Measurements from ENCODE around the gene ACVR2A. TPM values are rescaled to one million over a fixed set of nuclear protein-coding genes. Genes with fewer than 3 reads are reported as not detected.

The ACVR2A gene
- polyA plus RNA-seq, 1 donor (not counting 4 experiments of a cell fraction or from before 2014, with no cell fraction given) = 6.6 TPM

GRCh38 chr2:147916723-147917122 is 71.9 kb downstream of the ACVR2A start:
- Histone ChIP-seq H3K9me1 (ENCODE audit: control insufficient read depth, extremely low read depth, insufficient read depth, low read length) (no peaks in the 10 kb centered on the region), H3K27ac (ENCODE audit: control insufficient read depth, insufficient read depth, low read length) (no peak overlapping the region), H3K9ac (ENCODE audit: control insufficient read depth, extremely low read depth, insufficient read depth, low read length) (no peak overlapping the region), H3K4me2 (ENCODE audit: control insufficient read depth, extremely low read depth, insufficient read depth, low read depth, low read length) (no peak overlapping the region), H3K36me3 (ENCODE audit: control insufficient read depth in 2 of 2, extremely low read depth in 1 of 2, insufficient read depth in 2 of 2, low read length in 2 of 2) (no peaks in the 10 kb centered on the region), H3K79me2 (ENCODE audit: control insufficient read depth, insufficient read depth, low read length) (no peaks in the 10 kb centered on the region), H3K9me3 (ENCODE audit: control insufficient read depth, low read depth, low read length) (no peaks in the 10 kb centered on the region), H3K4me1 (ENCODE audit: control insufficient read depth, extremely low read depth, insufficient read depth, low read length) (peaks cover 4% of the 10 kb centered on the region), H2AFZ (ENCODE audit: control insufficient read depth, low read length) (no peak overlapping the region), H3K27me3 (ENCODE audit: control insufficient read depth, extremely low read depth, insufficient read depth, low read length) (no peaks in the 10 kb centered on the region), H3K4me3 (ENCODE audit: control insufficient read depth in 2 of 3, extremely low read depth in 1 of 3, insufficient read depth in 2 of 3, low read depth in 1 of 3, low read length in 3 of 3) (no peak overlapping the region), H4K20me1 (ENCODE audit: control insufficient read depth, extremely low read depth, insufficient read depth, low read length) (no peaks in the 10 kb centered on the region)
- no peak for DNase-seq (ENCODE audit: low read depth, low spot score)
- no peak for FAIRE-seq
- dilution Hi-C loops (cut with MboI; ENCODE audit: extremely low pct_ligation_motif_present, low sequenced_read_pairs) = loop anchor here (25.0 kb wide), 1 partner anchor 879 kb away; no protein-coding TSS in a partner anchor
- TF ChIP-seq CTCF (optimal IDR thresholded peaks at IDR 0.05 in 1 of 3, IDR thresholded peaks at IDR 0.05 in 1 of 3, conservative IDR thresholded peaks at IDR 0.05 in 1 of 3; ENCODE audit: extremely low read depth in 1 of 3, insufficient read depth in 2 of 3, low read length in 3 of 3) (no peak), EZH2 (IDR thresholded peaks at IDR 0.05; ENCODE audit: low read length) (no peak)

- H2AFZ ChIP-seq (ENCODE audit: control insufficient read depth, low read length) = no peak overlapping the region
- H3K27ac ChIP-seq (ENCODE audit: control insufficient read depth, insufficient read depth, low read length) = no peak overlapping the region
- TF ChIP-seq EZH2 (IDR thresholded peaks at IDR 0.05; ENCODE audit: low read length) (no peak), CTCF (optimal IDR thresholded peaks at IDR 0.05 in 1 of 3, IDR thresholded peaks at IDR 0.05 in 1 of 3, conservative IDR thresholded peaks at IDR 0.05 in 1 of 3; ENCODE audit: extremely low read depth in 1 of 3, insufficient read depth in 2 of 3, low read length in 3 of 3) (no peak)
- no peaks in the 10 kb centered on the region for H4K20me1 ChIP-seq (ENCODE audit: control insufficient read depth, extremely low read depth, insufficient read depth, low read length)
- H3K9me3 ChIP-seq (ENCODE audit: control insufficient read depth, low read depth, low read length) = no peaks in the 10 kb centered on the region
- DNase-seq (ENCODE audit: low read depth, low spot score) (no peak), FAIRE-seq (no peak)
- H3K27me3 ChIP-seq (ENCODE audit: control insufficient read depth, extremely low read depth, insufficient read depth, low read length) = no peaks in the 10 kb centered on the region
- H3K36me3 ChIP-seq (ENCODE audit: control insufficient read depth in 2 of 2, extremely low read depth in 1 of 2, insufficient read depth in 2 of 2, low read length in 2 of 2) = no peaks in the 10 kb centered on the region
- H3K4me1 ChIP-seq (ENCODE audit: control insufficient read depth, extremely low read depth, insufficient read depth, low read length) = peaks cover 4% of the 10 kb centered on the region
- no peaks in the 10 kb centered on the region for H3K79me2 ChIP-seq (ENCODE audit: control insufficient read depth, insufficient read depth, low read length)
- H3K4me2 ChIP-seq (ENCODE audit: control insufficient read depth, extremely low read depth, insufficient read depth, low read depth, low read length) = no peak overlapping the region
- dilution Hi-C loops (cut with MboI; ENCODE audit: extremely low pct_ligation_motif_present, low sequenced_read_pairs) = loop anchor here (25.0 kb wide), 1 partner anchor 880 kb away; no protein-coding TSS in a partner anchor
- H3K4me3 ChIP-seq (ENCODE audit: control insufficient read depth in 2 of 3, extremely low read depth in 1 of 3, insufficient read depth in 2 of 3, low read depth in 1 of 3, low read length in 3 of 3) = no peak overlapping the region
- no peak overlapping the region for H3K9ac ChIP-seq (ENCODE audit: control insufficient read depth, extremely low read depth, insufficient read depth, low read length)
- no peaks in the 10 kb centered on the region for H3K9me1 ChIP-seq (ENCODE audit: control insufficient read depth, extremely low read depth, insufficient read depth, low read length)
Measured at GRCh38 chr2:147917161-147917560, 72.3 kb downstream of the ACVR2A start.
